Suprapubic skin (tissue), 4 donors: ENCODE results near the gene PXYLP1.
"Not testable (repeated sequence)": the region's sequence is repeated elsewhere in the genome, so short reads cannot be mapped to it uniquely, and the experiment has no call there.

Experiments used
- EP300 ChIP-seq: sonication (generic); formaldehyde crosslinking; IDR thresholded peaks from one replicate; pipeline ENCODE4 v1.6.1; 2017; ENCODE audit warnings: antibody characterized with exemption
- POLR2A ChIP-seq, 2 donors: fragments of 450-650 bp; IDR thresholded peaks; one replicate each; pipeline ENCODE4 v1.6.1; 2017; ENCODE audit warnings: antibody characterized with exemption in 2 of 2, mild to moderate bottlenecking in 2 of 2, moderate library complexity in 2 of 2
- POLR2AphosphoS5 ChIP-seq, 3 donors: sonication (generic); formaldehyde crosslinking; IDR thresholded peaks; one replicate each; pipeline ENCODE4 v1.6.1; 2017; ENCODE audit warnings: antibody characterized with exemption in 3 of 3
- TF ChIP-seq, protein P1 (sequence below), 2 donors: fragments of 200-600 bp in 1 of 2; fragments of 450-650 bp in 1 of 2; sonication (generic) in 1 of 2; IDR thresholded peaks; one replicate each; pipeline ENCODE4 v1.5.1; 2016 to 2019; ENCODE audit warnings: antibody characterized with exemption in 2 of 2, mild to moderate bottlenecking in 1 of 2, moderate library complexity in 1 of 2

DNA sequence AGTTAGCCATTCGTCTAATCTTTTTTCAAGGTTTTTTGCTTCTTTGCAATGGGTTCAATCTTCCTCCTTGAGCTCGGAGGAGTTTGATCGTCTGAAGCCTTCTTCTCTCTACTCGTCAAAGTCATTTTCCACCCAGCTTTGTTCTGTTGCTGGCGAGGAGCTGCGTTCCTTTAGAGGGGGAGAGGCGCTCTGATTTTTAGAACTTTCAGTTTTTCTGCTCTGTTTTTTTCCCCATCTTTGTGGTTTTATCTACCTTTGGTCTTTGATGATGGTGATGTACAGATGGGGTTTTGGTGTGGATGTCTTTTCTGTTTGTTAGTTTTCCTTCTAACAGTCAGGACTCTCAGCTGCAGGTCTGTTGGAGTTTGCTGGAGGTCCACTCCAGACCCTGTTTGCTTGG lies 68.8 kb downstream of the PXYLP1 start:
- TF ChIP-seq, protein P1, sequence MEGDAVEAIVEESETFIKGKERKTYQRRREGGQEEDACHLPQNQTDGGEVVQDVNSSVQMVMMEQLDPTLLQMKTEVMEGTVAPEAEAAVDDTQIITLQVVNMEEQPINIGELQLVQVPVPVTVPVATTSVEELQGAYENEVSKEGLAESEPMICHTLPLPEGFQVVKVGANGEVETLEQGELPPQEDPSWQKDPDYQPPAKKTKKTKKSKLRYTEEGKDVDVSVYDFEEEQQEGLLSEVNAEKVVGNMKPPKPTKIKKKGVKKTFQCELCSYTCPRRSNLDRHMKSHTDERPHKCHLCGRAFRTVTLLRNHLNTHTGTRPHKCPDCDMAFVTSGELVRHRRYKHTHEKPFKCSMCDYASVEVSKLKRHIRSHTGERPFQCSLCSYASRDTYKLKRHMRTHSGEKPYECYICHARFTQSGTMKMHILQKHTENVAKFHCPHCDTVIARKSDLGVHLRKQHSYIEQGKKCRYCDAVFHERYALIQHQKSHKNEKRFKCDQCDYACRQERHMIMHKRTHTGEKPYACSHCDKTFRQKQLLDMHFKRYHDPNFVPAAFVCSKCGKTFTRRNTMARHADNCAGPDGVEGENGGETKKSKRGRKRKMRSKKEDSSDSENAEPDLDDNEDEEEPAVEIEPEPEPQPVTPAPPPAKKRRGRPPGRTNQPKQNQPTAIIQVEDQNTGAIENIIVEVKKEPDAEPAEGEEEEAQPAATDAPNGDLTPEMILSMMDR (IDR thresholded peaks at IDR 0.05): not testable (repeated sequence)
- TF ChIP-seq POLR2AphosphoS5 (IDR thresholded peaks at IDR 0.05); POLR2A (IDR thresholded peaks at IDR 0.05); EP300: not testable (repeated sequence)
